Hindlimb muscle (tissue), 1 donor: ENCODE measurements around the gene FAM3D. TPM values are rescaled to one million over a fixed set of nuclear protein-coding genes. Genes with fewer than 3 reads are reported as not detected.

Experiments used
- DNase-seq: peaks from one replicate; pipeline ENCODE4 v3.0.0-alpha.2; 2013
- polyA plus RNA-seq: library from polyadenylated mRNA; unstranded; fragments of 120-200 nt; gene quantifications from one replicate; pipeline ENCODE4 v1.2.1, GENCODE V29; 2013; ENCODE audit not compliant: insufficient read length

Gene FAM3D
- polyA plus RNA-seq, 1 donor: not detected

- DNase-seq: peak; percentile 59
These were observed 78.5 kb downstream of the FAM3D start for GRCh38 chr3:58588030-58588614.

DNA sequence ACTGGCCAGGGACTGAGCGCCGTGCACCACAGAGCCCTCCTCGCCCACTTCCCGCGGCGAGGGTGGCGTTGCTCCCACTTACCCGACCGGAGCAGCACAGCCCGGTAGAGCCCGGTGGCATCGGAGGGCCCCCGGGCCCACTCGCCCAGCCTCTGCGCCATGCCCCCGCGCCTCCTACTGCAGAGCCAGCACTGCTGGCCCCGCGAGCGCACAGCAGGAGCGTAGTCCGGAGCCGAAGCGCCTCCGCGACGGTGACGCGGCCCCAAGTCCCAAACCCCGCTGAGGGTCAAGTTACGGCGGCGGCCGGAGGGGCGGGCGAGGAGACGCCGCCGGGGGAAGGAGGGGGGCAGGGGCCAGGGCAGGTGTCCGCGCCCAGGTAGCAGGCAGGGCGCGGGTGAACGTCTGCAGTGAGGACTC, 79.8 kb downstream of the FAM3D start:
- DNase-seq: no peak

GRCh38 chr3:58585994-58586393, 80.6 kb downstream of the FAM3D start:
- DNase-seq: no peak

DNA sequence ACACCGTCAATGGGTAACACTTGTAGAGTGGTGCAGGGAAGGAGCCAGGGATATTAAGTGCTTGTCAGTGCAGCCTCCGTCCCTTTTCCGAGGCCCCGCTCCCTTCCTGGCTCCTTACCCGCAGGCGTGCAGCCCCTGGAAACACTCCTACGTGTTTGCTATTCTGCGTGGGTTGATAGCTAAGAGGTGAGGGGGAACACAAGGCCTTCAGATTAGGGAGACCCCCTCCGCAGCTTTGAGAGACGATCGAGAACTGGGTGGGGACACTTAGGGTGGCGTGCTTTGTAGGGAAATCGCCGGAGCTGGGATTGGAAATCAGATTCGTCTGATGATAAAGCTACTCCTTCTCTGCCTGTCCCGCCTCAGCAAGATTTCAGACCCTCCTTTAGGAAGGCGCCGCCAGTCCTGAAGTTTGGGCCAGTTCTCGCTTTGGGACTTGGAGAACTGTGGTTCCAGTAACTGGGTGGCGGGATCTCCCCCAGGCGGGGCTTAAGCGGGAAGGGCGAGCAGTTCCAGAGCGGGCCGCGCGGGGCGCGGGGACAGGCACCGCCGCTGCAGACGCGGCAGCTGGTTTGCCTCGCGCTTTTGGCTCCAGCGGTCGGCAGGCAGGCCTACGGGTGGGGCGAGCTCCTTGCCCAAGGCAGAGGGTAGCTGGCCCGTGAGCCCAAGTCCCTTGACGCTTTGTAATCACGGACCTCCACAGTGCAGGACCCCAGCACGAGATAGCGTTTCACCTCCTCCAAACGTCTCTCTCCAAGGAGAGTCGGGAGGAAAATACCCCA, 81.4 kb downstream of the FAM3D start:
- DNase-seq: peak; percentile 82

DNA sequence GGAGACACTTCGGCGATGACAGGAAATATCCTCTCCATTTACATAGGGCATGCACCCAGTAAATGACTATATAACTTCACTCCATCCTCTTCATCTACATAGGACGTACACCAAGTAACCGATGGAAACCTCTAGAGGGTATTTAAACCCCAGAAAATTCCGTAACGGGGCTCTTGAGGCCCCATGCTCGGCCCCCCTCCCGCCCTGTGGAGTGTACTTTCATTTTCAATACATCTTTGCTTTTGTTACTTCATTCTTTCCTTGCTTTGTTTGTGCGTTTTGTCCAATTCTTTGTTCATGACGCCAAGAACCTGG, 81.9 kb downstream of the FAM3D start:
- DNase-seq: no peak

Other genes with a start within 250 kb of the FAM3D start
- 74.4 TPM for gene PDHB, start 232.9 kb downstream of the FAM3D start, polyA plus RNA-seq
- 12.3 TPM for gene KCTD6, start 174.7 kb downstream of the FAM3D start, polyA plus RNA-seq
- 23.0 TPM for gene ACOX2, start 129.6 kb downstream of the FAM3D start, polyA plus RNA-seq
- gene FAM107A, start 89.4 kb downstream of the FAM3D start, polyA plus RNA-seq: 0.93 TPM